ENCODE data around the gene WDR18.
"Not testable (repeated sequence)": the region's sequence is repeated elsewhere in the genome, so short reads cannot be mapped to it uniquely, and the experiment has no call there.

WDR18 gene

DNA sequence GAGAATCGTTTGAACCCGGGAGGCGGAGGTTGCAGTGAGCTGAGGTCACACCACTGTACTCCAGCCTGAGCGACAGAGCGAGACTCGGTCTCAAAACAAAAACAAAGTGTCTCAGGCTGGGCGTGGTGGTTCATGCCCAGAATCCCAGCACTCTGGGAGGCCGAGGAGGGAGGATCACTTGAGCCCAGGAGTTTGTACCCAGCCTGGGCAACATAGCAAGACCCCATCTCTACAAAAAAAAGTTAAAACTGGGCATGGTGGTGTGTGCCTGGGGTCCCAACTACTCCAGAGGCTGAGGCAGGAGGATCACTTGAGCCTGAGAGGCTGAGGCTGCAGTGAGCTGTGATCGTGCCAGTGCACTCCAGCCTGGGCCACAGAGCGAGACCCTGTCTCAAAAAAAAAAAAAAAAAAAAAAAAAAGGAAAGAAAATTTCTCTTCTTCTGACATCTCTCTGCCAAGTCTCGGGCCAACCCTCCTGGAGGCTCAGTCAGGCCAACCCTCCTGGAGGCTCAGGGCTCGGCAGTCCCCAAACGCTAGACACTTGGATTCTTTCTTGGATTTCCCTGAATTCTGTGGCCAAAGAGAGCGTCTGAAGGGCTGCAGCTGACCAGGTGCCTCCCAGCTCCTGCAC is 32.0 kb upstream of the WDR18 start:
- no peak for DNase-seq

DNA sequence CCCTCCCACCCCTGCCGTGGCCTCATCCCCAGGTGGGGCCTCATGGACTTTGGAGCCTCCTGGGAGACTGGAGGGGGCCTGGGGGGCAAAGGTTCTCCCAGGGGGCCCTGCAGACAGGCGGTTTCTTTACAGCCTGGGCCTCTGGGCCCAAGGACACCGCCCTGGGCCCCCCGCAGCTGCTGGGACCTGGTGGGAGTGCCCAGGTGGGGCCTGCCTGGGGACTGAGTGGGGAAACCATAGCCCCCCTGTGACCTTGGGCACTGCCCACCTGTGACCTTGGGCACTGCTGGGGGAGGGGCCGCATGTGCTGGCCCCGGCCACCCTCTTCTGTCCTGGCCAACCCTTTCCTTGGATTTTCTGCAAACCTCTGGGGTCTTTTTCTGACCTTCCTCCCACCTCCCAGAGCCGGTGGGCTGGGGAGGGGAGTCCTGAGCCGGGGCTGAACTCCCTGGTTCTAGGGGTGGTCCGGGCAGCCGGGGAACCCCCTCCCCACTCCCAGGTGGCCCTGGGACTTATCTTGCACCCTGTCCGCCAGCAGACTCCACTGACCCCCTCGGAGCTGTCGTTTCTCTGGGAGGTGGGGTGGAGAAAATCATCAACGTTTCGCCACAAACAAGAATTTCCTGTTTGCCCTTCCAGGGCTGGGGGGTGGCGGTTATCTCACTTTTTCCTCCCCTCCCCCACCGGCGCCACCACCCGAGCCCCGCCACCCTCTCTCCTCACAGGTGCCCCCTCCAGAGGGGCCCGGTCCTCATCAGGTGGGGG is 31.3 kb upstream of the WDR18 start:
- DNase-seq: no peak

DNA sequence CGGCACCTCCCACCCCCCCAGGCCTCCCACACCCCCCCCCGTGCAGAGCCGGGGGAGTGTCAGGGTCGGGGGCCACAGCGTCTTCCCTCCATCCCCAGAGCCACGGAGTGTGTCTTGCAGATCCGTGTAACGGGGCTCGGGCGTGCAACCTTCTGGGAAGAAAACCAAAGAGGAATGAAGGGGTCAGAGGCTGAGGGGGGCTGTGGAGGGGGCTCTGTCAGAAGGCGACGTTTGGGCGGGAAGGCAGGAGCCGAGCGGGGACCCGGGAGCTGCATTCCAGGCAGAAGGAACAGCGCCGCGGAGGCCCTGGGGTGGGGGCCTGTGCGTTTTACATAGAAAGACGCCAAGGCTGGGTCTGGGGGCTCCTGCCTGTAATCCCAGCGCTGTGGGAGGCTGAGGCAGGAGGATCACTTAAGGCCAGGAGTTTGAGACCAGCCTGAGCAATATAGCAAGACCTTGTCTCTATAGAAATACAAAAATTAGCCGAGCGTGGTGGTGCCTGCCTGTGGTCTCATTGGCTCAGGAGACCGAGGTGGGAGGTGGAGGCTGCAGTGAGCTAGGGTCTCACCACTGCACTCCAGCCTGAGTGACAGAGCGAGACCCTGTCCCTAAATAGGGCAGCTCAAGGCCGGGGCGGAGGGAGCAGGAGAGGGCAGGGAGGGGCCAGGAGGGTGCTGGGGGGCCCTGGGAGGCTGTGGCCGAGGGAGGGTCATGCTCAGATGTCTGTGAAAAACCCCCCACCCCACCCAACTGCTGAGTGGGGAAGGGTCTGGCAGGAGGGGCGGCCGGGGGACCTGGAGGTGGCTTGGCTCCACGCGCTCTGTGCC is 30.5 kb upstream of the WDR18 start:
- DNase-seq: no peak

DNA sequence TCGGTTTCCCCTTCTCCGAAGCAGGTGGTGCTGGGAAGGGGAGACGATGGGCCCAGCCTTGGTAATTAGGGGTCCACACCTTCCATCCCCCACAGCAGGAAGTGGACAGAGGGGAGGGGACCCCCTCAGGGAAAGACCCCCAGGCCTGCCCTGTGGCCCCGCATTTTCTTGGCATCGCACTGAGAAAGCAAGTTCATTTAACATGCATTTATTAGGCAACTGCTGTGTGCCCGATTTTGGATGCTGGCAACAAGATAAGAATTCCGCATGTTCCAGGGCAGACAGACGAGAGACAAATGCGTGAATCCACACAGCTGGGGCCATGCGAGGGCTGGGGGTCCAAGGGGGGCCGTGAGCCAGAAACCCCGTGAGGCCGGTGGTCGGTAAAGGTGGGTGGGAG is 29.9 kb upstream of the WDR18 start:
- DNase-seq: no peak

DNA sequence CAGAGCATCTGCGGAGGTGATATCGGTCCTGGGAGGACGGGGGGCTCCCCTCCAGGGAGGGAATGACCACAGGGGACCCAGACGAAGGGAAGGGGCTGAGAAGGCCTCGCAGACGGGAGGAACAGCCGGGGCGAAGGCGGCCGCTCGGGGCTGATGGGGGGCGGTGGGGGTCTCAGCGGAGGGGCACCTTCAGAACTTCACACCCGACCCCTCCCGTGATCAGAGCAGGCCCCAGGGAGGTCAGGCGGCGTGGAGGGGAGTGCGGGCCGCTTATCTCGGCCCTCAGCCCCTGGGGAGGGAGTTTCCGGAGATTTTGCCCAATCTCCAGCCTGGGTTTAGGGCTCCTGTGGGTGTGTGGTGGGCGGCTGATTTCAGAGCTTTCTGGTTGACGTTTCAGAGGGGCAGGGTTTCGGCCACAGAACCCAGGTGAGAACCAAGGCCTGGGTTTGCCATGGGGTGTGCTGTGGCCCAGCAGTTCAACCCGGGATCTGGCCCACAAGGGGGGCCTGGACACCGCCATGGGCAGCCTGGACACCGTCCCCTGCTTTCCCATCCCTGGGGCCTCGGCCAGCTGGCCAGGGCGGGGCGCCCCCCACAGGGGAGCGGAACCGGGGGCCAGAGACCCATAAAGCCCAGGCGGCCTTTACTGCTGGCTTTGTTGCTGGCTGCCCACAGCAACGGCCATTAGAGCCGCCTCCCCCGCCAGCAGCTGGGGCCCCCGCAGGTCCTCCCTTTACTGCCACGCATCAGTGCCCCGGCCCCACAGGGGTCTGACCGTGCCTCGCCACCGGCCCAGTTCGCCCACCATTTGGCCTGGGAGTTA is 29.3 kb upstream of the WDR18 start:
- no peak for DNase-seq

DNA sequence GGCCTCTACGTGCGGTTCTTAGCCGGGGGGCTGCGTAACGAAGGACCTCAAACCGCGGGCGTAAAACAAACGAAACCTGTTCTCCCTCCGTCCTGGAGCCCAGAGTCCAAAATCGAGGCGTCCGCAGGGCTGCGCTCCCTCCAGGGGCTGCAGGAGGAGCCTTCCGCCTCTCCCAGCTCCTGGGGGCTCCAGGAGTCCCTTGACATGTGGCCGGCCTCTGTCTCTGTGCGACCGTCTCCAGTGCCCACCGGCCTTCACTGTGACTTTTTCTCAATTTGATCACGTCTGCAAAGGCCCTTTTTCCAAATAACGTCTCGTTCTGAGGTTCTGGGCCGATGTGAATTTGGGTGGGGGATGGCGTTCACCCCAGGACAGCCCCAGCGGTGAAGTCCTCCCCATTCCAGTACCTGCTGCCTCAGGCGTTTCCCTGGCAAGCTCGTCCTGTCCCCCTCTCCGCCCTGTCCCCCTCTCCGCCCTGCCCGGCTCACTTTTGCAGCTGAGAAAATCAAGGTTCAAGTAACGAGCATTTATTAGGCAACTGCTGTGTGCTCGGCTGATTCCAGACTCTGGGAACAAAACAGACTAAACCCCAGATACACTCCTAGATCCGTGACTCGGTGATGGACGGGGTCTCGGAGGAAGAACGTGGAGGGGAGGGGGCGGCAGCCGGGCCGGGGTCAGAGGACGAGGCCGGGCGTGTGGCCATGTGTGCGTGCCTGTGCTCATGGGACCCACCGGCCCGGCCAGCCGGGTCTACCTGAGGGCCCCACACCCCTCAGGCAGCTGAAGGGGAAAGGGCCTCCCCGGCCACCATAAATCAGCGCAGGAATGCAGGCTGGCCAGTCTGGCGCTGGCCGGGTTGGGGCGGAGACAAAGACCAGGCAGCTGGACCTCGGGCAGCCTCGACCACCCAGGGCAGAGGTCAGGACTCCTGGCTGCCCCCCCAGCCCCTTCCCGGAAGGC is 28.1 kb upstream of the WDR18 start:
- no peak for DNase-seq

DNA sequence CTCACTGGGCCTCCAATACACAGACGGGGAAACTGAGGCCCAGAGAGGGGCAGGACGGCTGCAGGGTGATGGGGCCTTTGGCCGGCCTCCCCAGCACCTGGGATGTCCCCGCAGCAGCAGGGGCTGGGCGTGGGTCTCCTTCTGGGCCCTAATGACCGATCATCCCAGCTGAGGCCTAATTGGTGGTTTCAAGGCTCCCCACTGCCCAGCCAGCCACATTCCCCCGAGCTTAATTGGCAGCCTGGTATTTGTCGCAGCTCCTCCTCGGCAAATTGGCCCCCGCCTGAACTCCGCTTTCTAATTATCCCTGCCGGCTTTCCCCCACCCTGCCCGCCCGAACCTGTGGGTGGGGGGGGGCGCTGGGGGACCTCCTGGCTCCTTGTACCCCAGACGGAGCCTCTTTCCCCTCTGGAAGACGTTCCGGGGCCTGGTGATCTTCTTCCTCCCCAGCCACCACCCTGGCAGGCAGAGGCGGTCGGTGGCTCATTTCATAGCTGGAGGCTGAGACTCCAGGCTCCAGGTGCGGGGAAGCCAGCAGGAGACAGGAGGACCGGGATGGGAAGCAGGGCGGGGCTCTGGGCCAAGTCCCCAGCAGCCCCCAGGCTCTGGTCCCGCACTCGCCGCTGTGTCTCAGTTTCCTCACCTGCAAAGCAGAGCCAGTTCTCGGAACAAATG is 27.2 kb upstream of the WDR18 start:
- peak; percentile 11 for DNase-seq

DNA sequence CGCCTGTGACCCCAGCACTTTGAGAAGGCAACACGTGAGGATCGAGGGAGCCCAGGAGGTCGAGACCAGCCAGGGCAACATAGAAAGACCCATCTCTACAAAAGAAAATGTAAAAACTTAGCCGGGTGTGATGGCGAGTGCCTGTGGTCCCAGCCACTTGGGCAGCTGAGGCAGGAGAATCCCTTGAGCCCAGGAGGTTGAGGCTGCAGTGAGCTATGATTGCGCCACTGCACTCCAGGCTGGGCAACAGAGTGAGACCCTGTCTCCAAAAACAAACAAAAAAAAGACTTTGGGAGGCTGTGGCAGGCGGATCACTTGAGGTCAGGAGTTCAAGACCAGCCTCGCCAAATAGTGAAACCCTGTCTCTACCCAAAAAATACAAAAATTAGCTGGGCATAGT is 26.6 kb upstream of the WDR18 start:
- not testable (repeated sequence) for DNase-seq

DNA sequence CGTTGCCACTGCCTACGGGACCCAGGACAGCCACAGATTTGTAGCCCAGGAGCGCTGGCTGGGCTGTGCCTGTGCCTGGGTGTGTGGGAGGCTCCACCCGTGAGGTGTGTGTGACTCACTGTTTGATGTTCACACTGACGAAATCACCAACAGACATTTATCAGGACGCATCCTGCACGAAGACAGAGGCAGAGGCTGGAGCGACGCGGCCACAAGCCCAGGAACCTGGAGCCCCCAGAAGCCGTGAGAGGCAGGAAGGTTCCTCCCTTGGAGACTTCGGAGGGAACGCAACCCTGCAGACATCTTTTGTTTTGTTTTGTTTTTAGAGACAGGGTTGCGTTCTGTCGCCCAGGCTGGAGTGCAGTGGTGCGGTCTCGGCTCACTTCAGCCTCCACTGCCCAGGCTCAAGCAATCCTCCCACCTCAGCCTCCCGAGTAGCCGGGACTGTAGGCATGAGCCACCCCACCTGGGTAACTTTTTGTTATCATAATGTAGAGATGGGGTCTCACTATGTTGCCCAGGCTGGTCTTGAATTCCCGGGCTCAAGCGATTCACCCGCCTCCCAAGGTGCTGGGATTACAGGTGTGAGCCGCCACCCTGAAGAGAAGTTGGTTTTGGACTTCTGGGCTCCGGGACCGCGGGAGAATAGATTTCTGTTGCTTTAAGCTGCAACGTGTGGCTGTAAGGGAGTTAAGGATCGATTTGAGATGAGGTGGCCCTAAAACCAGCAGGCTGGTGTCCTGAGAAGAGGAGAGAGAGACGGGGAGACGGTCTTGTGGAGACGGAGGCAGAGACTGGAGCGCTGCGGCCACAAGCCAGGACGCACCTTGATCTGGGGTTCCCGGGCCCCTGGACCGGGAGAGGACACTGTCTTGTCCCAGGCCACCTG is 24.9 kb upstream of the WDR18 start:
- DNase-seq: no peak

DNA sequence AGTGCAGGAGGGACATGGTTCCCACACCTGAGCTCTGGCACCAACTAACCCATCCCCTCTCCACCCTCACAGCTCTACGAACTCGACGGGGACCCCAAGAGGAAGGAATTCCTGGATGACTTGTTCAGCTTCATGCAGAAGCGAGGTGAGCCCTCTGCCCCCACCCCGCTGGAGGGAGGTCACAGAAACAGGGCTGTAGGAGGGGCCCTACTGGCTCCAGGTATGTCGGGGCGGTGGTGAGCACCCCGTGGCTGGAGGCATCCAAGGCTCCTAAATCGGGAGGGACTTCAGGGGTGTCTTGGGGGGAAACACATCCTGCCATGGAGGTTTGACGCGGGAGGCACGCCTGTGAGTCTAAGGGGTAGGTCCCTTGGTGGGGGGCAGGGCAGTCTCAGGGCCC is 24.1 kb upstream of the WDR18 start:
- no peak for DNase-seq

DNA sequence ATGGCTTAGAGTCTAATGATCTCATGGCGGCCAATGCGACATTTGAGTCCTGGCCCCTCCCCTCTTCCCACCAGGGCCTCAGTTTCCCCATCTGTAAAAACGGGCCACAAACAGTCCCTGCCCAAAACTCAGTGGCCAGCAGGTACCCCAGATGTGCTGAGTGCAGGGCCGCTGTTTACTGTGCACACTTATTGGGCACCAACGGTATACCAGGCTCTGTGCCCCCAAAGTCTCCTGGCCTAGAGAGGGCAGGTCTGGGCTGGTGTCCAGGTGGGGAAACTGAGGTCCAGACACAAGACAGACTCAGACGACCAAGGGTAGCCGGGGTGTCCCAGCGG is 23.6 kb upstream of the WDR18 start:
- DNase-seq: no peak

DNA sequence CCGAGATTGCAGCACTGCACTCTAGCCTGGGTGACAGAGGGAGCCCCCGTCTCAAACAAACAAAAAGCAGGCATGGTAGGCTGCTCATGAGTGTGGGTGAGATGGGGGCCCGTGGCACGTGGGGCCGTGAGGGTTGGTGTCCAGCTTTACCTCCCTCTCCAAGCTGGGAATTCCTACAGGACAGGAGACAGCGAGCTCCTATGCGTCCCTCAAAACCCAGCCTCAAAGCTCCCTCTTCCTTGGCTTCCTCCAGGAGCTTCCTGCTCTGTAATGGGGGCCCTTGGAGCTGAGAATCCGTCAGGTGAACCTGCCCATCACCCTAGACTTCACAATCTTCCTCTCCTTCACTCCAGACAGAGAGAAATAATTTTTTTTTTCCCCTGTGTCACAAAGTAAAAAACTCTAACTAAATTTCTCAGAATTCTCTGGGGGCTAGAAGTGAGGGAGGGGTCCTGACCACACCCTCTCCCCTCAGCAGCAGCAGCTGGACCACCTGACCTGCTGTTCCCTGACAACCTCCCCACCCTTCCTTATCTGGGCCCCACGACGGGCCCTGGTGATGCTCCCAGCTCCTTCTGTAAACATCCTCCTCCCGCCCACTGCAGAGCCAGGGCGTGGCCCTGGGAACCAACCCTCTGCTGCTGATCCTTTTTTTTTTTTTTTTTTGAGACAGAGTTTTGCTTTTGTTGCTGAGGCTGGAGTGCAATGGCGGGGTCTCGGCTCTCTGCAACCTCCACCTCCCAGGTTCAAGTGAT is 22.1 kb upstream of the WDR18 start:
- no peak for DNase-seq

DNA sequence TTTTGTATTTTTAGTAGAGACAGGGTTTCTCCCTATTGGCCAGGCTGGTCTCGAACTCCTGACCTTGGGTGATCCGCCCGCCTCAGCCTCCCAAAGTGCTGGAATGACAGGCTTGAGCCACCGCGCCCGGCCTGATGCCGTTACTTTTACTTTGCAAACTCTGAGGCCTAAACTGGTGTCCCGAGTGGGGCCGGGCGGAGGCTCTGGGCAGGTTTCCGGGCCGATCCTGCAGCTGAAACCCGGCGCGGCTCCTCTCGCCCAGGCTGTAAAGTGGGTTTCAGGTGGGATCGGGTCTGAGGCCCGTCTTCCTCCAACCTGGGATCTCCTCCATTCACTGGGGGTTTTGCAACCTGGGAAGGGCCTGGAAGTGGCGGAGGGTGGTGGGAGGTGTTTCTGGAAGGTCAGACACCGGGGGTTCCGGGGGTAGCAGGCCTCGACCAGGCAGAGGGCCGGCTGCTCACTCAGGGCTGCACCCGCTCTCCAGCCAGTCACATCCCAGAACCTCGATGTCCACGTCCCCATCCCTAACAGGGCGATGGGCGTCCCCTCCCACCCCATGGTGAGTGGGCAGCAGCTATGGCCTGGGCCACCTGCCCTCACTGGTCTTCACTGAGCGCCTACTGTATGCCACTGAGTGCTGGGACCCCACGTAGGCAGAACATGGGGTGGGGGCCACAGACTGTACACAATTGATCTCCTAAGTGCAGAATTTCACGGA is 21.3 kb upstream of the WDR18 start:
- DNase-seq: no peak

DNA sequence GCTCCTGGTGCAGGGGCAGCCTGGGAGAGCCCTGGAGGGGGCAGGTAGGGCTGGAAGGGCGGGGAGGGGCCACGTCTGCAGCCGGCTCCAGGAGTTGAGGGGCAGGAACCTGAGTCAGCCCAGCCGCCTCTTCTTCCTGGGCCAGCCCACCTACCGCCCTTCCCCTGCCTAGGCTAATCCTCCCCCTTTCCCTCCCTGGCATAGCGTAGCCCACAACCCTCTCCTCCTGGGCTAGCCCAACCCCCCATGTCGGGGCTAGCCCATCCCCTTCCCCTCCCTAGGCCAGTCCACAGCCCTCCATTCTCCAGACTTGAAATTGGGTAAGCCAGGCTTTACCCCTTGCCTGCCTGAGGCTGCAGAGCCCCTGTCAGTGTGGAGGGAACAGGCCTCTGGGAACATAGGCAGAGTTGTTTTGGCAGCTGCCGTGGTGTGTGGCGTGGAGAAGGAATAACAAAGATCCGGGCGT is 20.6 kb upstream of the WDR18 start:
- no peak for DNase-seq

DNA sequence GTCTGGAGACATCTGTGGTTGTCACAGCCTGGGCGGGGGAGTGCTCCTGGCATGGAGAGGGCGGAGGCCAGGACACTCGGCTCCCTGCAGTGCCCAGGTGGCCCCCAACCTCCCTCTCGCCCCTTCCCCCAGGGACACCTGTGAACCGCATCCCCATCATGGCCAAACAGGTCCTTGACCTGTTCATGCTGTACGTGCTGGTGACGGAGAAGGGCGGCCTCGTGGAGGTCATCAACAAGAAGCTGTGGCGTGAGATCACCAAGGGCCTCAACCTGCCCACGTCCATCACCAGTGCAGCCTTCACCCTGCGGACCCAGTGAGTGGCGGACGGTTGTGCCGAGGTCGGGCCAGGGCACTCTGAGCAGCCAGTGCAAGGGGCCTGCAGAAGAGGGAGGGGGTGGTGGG is 20.0 kb upstream of the WDR18 start:
- DNase-seq: no peak

DNA sequence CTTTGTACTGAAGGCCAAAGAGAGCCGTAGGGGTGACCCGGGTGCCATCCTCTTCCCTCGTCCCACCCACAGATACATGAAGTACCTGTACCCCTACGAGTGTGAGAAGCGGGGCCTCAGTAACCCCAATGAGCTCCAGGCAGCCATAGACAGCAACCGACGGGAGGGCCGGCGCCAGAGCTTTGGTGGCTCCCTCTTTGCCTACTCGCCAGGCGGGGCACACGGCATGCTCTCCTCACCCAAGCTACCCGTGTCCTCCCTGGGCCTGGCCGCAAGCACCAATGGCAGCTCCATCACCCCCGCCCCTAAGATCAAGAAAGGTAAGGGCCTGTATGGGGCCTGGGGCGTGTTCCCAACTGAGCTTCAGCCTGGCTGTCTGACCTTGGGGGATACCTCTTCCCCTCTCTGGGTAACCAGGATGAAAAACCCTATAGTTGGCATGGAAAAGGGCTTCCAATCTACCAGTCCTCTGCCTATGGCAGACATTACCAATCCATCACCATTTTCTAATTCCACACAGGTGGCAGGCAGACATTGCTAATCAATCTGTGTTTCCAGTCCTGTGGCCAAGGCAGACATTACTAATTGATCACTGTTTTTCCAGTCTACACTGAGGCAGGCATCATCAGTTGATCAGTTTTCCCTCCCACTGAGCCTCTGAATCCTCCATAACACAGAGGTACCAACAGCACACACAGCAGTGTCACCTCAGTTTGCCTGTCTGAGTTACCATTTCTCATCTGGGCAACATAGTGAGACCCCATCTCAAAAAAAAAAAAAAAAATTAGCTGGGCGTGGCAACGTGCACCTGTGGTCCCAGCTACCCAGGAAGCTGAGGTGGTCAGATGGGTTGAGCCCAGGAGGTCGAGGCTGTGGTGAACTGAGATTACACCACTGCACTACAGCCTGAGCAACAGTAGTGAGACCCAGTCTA is 19.1 kb upstream of the WDR18 start:
- no peak for DNase-seq

DNA sequence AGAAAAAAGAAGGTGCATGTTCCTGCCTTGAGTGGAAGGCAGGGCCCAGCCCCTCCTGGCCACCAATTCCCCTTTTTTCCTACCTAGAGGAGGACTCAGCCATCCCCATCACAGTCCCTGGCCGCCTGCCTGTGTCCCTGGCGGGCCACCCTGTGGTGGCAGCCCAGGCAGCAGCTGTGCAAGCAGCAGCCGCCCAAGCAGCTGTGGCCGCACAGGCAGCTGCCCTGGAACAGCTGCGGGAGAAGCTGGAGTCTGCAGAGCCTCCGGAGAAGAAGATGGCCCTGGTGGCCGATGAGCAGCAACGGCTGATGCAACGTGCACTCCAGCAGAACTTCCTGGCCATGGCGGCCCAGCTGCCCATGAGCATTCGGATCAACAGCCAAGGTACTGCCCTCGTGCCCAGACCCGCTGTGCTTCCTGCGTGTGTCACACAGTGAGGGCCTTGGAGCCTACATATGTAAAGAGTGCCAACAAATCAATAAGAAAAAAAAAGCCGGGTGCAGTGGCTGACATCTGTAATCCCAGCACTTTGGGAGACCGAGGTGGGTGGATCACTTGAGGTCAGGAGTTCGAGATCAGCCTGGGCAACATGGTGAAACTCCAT is 17.6 kb upstream of the WDR18 start:
- no peak for DNase-seq

Data from amniotic stem cell (primary cell).